Ishikawa (cell line): Measurements from ENCODE around the gene HSF4.

ENCODE experiments used
- CEBPB ChIP-seq: IDR thresholded peaks from 2 replicates; pipeline ENCODE4 v1.6.1; 2012
- CREB1 ChIP-seq: IDR thresholded peaks from 2 replicates; pipeline ENCODE4 v1.6.1; 2012; ENCODE audit warnings: low read depth
- EGR1 ChIP-seq: IDR thresholded peaks from 2 replicates; pipeline ENCODE4 v1.6.1; 2012
- EP300 ChIP-seq: IDR thresholded peaks from 2 replicates; pipeline ENCODE4 v1.6.1; 2012; ENCODE audit warnings: borderline replicate concordance
- FOXM1 ChIP-seq: IDR thresholded peaks from 2 replicates; pipeline ENCODE4 v1.6.1; 2012; ENCODE audit warnings: low read depth, borderline replicate concordance
- MAX ChIP-seq: IDR thresholded peaks from 2 replicates; pipeline ENCODE4 v1.6.1; 2012
- NFIC ChIP-seq: IDR thresholded peaks from 2 replicates; pipeline ENCODE4 v1.6.1; 2012
- RAD21 ChIP-seq: IDR thresholded peaks from 2 replicates; pipeline ENCODE4 v1.6.1; 2012; ENCODE audit warnings: low read depth
- TAF1 ChIP-seq: IDR thresholded peaks from 2 replicates; pipeline ENCODE4 v1.6.1; 2012; ENCODE audit warnings: low read depth, mild to moderate bottlenecking
- TCF12 ChIP-seq: IDR thresholded peaks from 2 replicates; pipeline ENCODE4 v1.6.1; 2012; ENCODE audit warnings: low read depth
- TEAD4 ChIP-seq: IDR thresholded peaks from 2 replicates; pipeline ENCODE4 v1.6.1; 2012
- USF1 ChIP-seq: IDR thresholded peaks from 2 replicates; pipeline ENCODE4 v1.6.1; 2012
- YY1 ChIP-seq: IDR thresholded peaks from 2 replicates; pipeline ENCODE4 v1.6.1; 2012; ENCODE audit warnings: low read depth
- ZBTB7A ChIP-seq: IDR thresholded peaks from 2 replicates; pipeline ENCODE4 v1.6.1; 2012; ENCODE audit warnings: low read depth
- TF ChIP-seq, protein P1 (sequence below): IDR thresholded peaks from 2 replicates; pipeline ENCODE4 v1.6.1; 2012; ENCODE audit warnings: low read depth, mild to moderate bottlenecking

The HSF4 gene

DNA sequence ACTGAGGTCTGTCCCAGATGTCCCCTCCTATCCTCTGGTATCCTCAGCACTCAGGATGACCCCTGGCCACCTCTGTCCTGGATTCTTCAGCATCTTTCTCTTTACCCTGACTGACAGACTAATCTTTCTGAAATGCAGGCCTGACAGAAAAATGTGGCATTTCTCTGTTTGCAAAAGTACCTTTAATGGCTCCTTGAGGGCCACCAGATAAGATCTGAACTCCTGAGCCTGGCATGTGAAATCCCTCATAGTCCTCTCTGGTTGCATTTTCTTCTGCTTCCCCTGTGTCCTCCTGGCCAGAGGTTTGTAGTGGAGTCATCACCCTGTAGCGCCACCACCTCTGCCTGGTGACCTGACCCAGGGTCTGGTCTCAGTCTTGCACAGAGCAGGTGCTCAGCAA lies 32.3 kb downstream of the HSF4 start:
- TF ChIP-seq CEBPB: no peak
- no peak for TF ChIP-seq RAD21
- no peak for TF ChIP-seq FOXM1
- TF ChIP-seq CREB1: no peak
- TF ChIP-seq YY1: no peak
- TF ChIP-seq EP300: no peak
- no peak for TF ChIP-seq NFIC
- no peak for TF ChIP-seq TEAD4
- no peak for TF ChIP-seq EGR1
- no peak for TF ChIP-seq MAX
- no peak for TF ChIP-seq TAF1
- no peak for TF ChIP-seq ZBTB7A
- TF ChIP-seq TCF12: no peak
- TF ChIP-seq, protein P1, sequence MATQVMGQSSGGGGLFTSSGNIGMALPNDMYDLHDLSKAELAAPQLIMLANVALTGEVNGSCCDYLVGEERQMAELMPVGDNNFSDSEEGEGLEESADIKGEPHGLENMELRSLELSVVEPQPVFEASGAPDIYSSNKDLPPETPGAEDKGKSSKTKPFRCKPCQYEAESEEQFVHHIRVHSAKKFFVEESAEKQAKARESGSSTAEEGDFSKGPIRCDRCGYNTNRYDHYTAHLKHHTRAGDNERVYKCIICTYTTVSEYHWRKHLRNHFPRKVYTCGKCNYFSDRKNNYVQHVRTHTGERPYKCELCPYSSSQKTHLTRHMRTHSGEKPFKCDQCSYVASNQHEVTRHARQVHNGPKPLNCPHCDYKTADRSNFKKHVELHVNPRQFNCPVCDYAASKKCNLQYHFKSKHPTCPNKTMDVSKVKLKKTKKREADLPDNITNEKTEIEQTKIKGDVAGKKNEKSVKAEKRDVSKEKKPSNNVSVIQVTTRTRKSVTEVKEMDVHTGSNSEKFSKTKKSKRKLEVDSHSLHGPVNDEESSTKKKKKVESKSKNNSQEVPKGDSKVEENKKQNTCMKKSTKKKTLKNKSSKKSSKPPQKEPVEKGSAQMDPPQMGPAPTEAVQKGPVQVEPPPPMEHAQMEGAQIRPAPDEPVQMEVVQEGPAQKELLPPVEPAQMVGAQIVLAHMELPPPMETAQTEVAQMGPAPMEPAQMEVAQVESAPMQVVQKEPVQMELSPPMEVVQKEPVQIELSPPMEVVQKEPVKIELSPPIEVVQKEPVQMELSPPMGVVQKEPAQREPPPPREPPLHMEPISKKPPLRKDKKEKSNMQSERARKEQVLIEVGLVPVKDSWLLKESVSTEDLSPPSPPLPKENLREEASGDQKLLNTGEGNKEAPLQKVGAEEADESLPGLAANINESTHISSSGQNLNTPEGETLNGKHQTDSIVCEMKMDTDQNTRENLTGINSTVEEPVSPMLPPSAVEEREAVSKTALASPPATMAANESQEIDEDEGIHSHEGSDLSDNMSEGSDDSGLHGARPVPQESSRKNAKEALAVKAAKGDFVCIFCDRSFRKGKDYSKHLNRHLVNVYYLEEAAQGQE: no peak
- TF ChIP-seq USF1: no peak

DNA sequence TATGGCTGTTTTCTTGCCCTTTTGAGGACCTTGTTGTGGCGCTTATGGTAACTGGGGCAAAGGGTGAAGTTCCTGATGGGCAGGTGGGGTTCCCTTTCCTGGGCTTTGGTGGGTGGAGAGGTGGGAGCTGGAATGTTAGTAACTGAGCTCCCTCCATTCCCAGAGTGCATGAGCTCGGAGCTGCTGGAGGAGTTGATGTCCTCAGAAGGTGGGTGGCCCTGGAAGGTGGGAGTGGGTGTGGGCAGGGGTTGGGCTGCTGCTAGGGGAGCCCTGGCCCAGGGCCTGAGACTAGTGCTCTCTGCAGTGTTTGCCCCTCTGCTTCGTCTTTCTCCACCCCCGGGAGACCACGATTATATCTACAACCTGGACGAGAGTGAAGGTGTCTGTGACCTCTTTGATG lies 33.2 kb downstream of the HSF4 start:
- TF ChIP-seq EGR1: no peak
- no peak for TF ChIP-seq FOXM1
- no peak for TF ChIP-seq TCF12
- no peak for TF ChIP-seq RAD21
- TF ChIP-seq, protein P1: no peak
- no peak for TF ChIP-seq ZBTB7A
- TF ChIP-seq NFIC: no peak
- no peak for TF ChIP-seq TEAD4
- TF ChIP-seq TAF1: no peak
- TF ChIP-seq CREB1: no peak
- TF ChIP-seq USF1: no peak

DNA sequence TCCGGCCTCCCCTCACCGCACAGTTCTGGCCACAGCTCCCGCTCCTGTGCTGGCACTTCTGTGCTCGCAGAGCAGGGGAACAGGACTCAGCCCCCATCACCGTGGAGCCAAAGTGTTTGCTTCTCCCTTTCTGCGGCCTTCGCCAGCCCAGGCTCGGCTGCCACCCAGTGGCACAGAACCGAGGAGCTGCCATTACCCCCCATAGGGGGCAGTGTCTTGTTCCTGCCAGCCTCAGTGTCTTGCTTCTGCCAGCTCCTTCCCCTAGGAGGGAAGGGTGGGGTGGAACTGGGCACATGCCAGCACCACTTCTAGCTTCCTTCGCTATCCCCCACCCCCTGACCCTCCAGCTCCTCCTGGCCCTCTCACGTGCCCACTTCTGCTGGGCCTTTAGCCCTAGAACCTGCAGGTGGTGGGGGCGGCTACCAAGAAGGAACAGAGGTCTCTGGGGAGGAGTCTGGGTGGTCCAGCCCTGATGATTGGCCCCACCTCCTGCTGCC lies 33.7 kb downstream of the HSF4 start:
- TF ChIP-seq EGR1: no peak
- TF ChIP-seq, protein P1: no peak
- no peak for TF ChIP-seq CREB1
- TF ChIP-seq USF1: no peak
- TF ChIP-seq EP300: no peak
- TF ChIP-seq NFIC: 0 out of 2 replicates have a peak, but pooled peaks have one; percentile 21
- no peak for TF ChIP-seq MAX
- no peak for TF ChIP-seq TAF1
- TF ChIP-seq TEAD4: no peak
- TF ChIP-seq YY1: no peak
- peak; percentile 41; the same call in 1 of the 2 replicates for TF ChIP-seq RAD21
- TF ChIP-seq ZBTB7A: 0 out of 2 replicates have a peak, but pooled peaks have one; percentile 49
- no peak for TF ChIP-seq TCF12
- no peak for TF ChIP-seq CEBPB
- no peak for TF ChIP-seq FOXM1

GRCh38 chr16:67199011-67199807 lies 34.7 kb downstream of the HSF4 start, which contains the start of gene ELMO3:
TSS of gene ELMO3 (plus strand) at chr16:67199131. CDS start at chr16:67199327, 196 bp downstream.
- TF ChIP-seq CEBPB (no peak), TAF1 (peak; percentile 44; the same call in 1 of the 2 replicates), NFIC (no peak), YY1 (no peak), USF1 (0 out of 2 replicates have a peak, but pooled peaks have one; percentile 13), EGR1 (no peak), MAX (peak; percentile 37), FOXM1 (no peak), TEAD4 (no peak), TCF12 (peak; percentile 53; the same call in 1 of the 2 replicates), ZBTB7A (no peak), CREB1 (no peak), RAD21 (peak; percentile 7; the same call in 1 of the 2 replicates), EP300 (0 out of 2 replicates have a peak, but pooled peaks have one; percentile 20)
- TF ChIP-seq, protein P1: no peak
